ENCODE data around the gene ACOT7.

DNA sequence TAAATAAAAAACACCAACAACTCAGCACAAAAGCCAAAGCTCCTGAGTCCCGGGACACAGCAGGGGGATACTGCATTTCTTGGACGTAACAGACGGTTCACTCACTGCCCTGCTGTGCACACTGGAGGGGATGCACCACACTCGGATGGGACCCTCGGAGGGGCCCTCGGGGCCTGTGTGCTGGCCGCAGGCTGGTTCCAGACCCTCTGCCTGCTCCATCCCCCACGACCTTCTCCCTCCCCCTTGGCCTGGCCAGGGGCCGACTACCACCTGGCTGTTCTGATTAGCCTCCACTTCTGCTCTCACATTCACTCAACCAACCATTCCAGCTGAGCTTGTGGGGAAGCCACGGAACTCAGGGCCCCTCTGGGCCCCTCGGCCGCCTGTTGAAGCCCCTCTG, 64.9 kb downstream of the ACOT7 start:
- TF ChIP-seq, protein P1, sequence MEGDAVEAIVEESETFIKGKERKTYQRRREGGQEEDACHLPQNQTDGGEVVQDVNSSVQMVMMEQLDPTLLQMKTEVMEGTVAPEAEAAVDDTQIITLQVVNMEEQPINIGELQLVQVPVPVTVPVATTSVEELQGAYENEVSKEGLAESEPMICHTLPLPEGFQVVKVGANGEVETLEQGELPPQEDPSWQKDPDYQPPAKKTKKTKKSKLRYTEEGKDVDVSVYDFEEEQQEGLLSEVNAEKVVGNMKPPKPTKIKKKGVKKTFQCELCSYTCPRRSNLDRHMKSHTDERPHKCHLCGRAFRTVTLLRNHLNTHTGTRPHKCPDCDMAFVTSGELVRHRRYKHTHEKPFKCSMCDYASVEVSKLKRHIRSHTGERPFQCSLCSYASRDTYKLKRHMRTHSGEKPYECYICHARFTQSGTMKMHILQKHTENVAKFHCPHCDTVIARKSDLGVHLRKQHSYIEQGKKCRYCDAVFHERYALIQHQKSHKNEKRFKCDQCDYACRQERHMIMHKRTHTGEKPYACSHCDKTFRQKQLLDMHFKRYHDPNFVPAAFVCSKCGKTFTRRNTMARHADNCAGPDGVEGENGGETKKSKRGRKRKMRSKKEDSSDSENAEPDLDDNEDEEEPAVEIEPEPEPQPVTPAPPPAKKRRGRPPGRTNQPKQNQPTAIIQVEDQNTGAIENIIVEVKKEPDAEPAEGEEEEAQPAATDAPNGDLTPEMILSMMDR (IDR thresholded peaks at IDR 0.05; ENCODE audit: insufficient read depth, low read length, poor library complexity, severe bottlenecking), result no peak
- no peak for TF ChIP-seq EZH2phosphoT487 (conservative IDR thresholded peaks at IDR 0.05; ENCODE audit: low read length)

All from SU-DHL-6 (cell line).